GM12801 (cell line): ENCODE measurements around the gene PAQR7.

Source experiments
- CTCF ChIP-seq: IDR thresholded peaks from one replicate; pipeline ENCODE4 v1.5.1; 2011; ENCODE audit warnings: control low read depth; ENCODE audit not compliant: insufficient read length; ENCODE audit errors: extremely low read depth

The PAQR7 gene

GRCh38 chr1:25906644-25907300 lies 31.3 kb upstream of the PAQR7 start:
- TF ChIP-seq CTCF, result no peak

- TF ChIP-seq CTCF, result no peak
These were observed 30.5 kb upstream of the PAQR7 start, which contains the start of gene STMN1 for GRCh38 chr1:25905680-25906643. STMN1 (minus strand) TSS chr1:25906419; CDS start chr1:25904676, 1,743 bp downstream.

GRCh38 chr1:25904943-25905679 lies 29.6 kb upstream of the PAQR7 start:
- TF ChIP-seq CTCF, result no peak

GRCh38 chr1:25903986-25904385 lies 28.5 kb upstream of the PAQR7 start:
- no peak for TF ChIP-seq CTCF

GRCh38 chr1:25902462-25902861 lies 27.0 kb upstream of the PAQR7 start:
- no peak for TF ChIP-seq CTCF

GRCh38 chr1:25900219-25900618 lies 24.7 kb upstream of the PAQR7 start:
- no peak for TF ChIP-seq CTCF

- no peak for TF ChIP-seq CTCF
These were observed 24.3 kb upstream of the PAQR7 start for GRCh38 chr1:25899792-25900191.
